HG03432 (cell line): Measurements from ENCODE around the gene CTSZ.

Source experiments
- ATAC-seq: cut with Tn5 transposase; IDR thresholded peaks from one replicate; pipeline ENCODE4 v1.9.1; 2021; ENCODE audit warnings: mild to moderate bottlenecking, moderate library complexity; ENCODE audit not compliant: unreplicated experiment

The CTSZ gene

GRCh38 chr20:59032023-59032712 lies 25.1 kb upstream of the CTSZ start, which contains the start of gene ATP5F1E:
ATP5F1E (minus strand) TSS chr20:59032335; CDS start chr20:59032251, 84 bp downstream.
- peak; percentile 96 for ATAC-seq

- ATAC-seq = no peak
Observed at GRCh38 chr20:59031564-59032022, 24.5 kb upstream of the CTSZ start.

GRCh38 chr20:59030911-59031563 lies 24.0 kb upstream of the CTSZ start:
- ATAC-seq = no peak

DNA sequence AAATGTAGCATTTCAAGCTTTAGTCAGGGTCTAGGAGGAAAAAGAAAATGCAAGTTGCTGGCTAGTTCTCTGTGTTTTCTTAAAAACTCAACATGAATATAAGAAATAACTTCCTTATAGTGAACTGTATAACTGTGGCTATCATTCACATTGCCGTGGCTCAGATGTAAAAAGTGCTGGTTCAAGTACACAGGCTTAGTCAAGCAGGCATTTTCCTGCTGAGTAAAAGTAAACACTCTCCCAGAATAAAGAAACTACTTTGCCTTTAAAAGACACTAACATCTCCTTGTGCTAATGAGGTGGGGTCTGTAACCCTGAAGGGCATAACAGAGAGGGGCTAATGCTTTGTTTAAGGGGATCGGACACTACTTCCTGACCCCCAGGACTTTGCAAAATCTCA lies 21.8 kb upstream of the CTSZ start:
- ATAC-seq = no peak

DNA sequence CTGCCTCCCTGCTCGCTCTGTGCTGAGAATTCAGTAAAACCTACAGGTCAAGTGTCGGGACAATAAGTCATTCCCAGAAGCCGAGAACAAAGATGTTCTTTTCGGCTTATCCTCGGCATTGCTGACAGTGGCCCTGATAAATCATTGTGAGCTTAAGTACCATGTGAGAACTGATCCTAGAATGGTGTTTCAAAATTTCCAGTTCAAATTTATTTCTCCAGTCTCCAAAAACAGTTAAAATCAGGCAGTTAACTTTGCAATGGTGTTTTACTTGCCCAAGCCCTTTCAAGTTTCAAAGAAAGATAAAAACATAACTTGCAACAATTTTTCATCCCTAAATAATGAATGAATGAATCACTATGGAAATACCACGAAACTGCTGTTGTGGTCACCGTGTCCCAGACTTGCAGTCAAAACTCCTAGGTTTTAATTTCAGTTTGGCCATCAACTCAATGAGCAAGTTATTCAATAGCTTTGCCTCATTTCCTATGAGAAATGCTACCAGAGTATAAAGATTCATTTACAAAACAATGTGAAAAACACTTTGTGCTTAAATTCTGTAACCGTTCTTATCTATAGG lies 20.8 kb upstream of the CTSZ start:
- ATAC-seq = no peak

GRCh38 chr20:59026904-59027740 lies 20.1 kb upstream of the CTSZ start:
- ATAC-seq = no peak

DNA sequence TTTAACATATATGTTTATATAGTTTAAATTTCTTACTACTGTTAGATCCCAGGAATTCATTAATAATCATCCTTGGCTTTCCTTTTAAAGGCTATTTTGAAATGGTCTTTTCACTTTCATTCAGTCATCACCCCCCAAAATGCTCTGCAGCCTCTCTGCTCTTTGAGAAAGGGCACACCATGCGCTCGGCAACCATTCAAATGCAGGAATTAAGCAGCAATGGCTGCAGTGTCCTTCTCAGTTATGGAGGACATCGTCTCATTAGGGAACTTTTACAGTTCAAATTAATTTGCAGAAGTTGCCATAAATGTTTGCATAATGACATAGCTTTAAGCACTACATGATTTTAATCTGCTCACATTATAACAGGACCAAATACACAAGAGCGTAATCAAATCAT lies 18.5 kb upstream of the CTSZ start:
- ATAC-seq = no peak

GRCh38 chr20:59025086-59025485 lies 18.0 kb upstream of the CTSZ start:
- no peak for ATAC-seq

GRCh38 chr20:59024111-59024530 lies 17.1 kb upstream of the CTSZ start:
- no peak for ATAC-seq

DNA sequence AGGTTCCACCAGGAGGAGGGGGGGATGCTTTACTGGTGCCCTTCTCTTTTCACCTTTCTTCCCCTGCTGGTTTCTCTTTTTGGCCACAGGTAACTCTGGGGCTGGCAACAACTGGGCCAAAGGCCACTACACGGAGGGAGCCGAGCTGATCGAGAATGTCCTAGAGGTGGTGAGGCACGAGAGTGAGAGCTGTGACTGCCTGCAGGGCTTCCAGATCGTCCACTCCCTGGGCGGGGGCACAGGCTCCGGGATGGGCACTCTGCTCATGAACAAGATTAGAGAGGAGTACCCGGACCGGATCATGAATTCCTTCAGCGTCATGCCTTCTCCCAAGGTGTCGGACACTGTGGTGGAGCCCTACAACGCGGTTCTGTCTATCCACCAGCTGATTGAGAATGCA lies 16.6 kb upstream of the CTSZ start:
- ATAC-seq = no peak

DNA sequence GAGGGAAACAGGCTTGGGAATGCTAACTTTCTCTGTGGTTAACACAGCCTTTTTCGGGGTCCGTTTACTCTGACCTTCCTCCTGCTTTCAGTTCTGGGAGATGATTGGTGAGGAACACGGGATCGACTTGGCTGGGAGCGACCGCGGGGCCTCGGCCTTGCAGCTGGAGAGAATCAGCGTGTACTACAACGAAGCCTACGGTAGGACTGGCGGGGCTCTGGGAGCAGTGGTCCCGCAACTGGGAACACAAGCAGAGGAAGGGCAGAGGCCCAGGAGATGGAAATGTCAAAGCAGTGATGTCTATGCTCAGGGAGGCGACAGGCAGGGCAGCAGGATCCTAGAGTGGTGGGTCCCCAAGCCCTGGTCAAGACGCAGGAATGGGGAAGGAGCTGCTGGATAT lies 15.7 kb upstream of the CTSZ start:
- no peak for ATAC-seq

GRCh38 chr20:59020938-59021551 lies 14.0 kb upstream of the CTSZ start:
- no peak for ATAC-seq

DNA sequence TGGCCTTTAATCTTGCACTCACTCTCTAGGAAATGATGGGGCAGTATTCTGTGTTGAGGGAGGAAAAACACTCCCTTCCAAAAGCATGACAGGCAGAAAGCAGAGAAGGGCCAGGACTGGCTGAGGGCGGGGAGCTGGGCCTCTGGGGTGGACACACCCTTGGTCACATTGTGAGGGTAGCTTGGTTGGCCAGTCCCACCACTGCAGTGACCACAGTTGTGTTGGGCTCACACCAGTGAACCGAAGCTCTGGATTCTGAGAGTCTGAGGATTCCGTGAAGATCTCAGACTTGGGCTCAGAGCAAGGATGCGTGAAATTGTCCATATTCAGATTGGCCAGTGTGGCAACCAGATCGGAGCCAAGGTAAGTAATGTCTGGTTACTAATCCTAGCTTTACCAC lies 12.2 kb upstream of the CTSZ start, which contains the start of gene TUBB1:
Gene TUBB1 (plus strand): TSS at position 213 of the 400 bp plus-strand sequence. CDS start 94 bp downstream, at position 307.
- ATAC-seq = no peak

- ATAC-seq = no peak
Observed at GRCh38 chr20:59018817-59019216, 11.8 kb upstream of the CTSZ start.

DNA sequence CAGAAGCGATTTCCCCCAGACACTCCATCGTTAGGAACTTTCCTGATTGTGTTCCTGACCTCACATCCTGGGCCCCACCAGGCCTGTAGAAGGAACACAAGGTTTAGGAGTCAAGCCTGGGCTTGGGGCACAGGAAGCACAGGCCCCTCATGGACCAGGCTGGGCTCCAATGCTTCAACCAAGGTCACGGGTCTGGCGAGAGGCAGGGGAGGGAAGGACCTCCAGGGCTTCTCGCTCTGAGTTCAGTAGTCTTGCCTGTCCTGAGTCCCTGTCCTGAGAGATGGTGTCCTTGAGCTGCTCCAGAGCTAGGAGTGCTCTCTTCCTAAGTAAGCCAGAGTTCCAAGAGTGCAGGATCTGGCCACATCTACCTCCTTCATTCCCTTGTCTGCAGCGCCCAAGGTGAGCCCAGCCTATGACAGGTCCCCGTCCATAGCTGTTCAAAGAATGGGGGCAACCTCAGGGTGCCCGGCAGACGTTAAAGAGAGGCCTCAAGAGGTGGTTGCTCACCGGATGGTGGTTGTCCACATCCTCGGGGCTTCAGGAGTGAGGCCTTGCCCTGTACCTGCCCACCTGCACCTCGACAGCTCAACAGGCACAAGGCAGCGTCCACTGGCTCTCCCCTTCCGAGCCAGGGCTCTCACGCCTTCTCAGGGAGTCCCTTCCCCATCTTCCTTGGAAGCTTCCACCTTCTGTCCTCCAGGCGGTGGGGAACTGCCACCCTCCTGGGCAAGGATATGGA lies 10.6 kb upstream of the CTSZ start:
- ATAC-seq = no peak

DNA sequence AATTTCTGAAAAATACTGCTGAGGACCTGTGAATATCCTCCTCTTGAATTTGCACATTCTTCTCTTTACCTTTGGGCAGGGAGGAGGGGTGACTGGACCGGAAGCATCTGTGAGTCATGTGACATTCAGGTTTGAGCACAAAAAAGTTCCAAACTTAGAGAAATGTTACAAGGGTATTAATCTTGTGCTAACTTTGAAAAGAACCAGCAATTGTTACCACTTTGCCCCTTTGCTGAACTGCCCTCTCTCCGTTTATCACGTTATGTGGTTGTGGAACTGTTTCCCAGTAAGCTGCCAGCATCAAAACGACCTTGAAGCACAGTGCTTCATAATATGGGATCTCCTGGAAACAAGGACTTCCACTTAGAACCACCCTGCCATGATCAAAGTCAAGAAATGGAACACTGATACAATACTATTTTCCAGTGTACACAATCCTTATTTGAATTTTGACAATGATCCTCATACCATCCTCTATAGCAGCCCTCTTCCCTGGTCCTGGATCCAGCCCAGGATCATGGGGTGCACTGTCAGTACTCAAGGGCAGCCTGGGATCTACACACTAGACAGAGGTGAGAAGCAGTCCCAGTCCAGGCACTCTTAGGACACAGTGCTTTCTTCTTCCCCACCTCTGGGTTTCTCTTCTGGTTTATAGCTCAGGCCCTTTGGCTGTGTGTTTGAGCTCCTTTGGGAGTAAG lies 9.9 kb upstream of the CTSZ start:
- no peak for ATAC-seq

GRCh38 chr20:59015812-59016711 lies 9.0 kb upstream of the CTSZ start:
- ATAC-seq = no peak

DNA sequence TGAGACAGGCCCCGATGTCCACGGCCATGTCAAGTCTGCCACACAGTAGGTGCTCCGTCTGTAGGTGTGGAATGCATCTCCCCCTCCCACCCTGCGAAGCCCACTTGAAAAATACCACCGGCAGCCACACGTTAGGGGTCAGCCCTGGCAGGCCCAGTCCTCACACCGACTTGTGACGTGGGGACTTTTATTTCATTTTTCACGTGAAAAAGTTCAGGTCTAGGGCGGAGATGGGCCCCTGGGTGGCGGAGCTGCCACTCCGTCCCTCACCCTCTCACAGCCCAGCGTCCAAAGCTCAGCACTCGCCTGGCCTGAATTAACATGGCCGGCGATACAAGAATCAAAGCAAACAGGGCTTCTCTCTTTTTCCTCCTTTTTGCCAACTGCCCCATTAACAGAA lies 8.4 kb upstream of the CTSZ start:
- no peak for ATAC-seq
